BJ (cell line): ENCODE results near the gene PARP15. TPM values are rescaled to one million over a fixed set of nuclear protein-coding genes. Genes with fewer than 3 reads are reported as not detected.

Source experiments
- CTCF ChIA-PET: fragments of 350-600 bp; formaldehyde crosslinking; extraction: SDS; loops from one replicate; lab custom pipeline; 2021; ENCODE audit warnings: antibody characterized with exemption, inconsistent platforms; lab: Yijun Ruan, JAX
- POLR2A ChIA-PET: fragments of 300-600 bp; sonication (Branson Sonifier 250); formaldehyde crosslinking; extraction: SDS; loops from one replicate; lab custom pipeline; 2021; ENCODE audit warnings: antibody characterized with exemption; lab: Charles Lee
- DNase-seq: peaks from one replicate; pipeline ENCODE4 v3.0.0-alpha.2; 2011; ENCODE audit warnings: low read depth
- H3K27me3 ChIP-seq: 2 replicates; pipeline ENCODE4 v1.6.0; 2011; ENCODE audit warnings: low read length; ENCODE audit not compliant: control insufficient read depth, insufficient read depth
- H3K36me3 ChIP-seq: 2 replicates; pipeline ENCODE4 v1.5.1; 2011; ENCODE audit warnings: low read length; ENCODE audit not compliant: control insufficient read depth, insufficient read depth
- H3K4me3 ChIP-seq: 2 replicates; pipeline ENCODE4 v1.5.1; 2011; ENCODE audit warnings: low read depth, mild to moderate bottlenecking, control low read depth, low read length
- CTCF ChIP-seq: IDR thresholded peaks from 2 replicates; pipeline ENCODE4 v1.5.1; 2011; ENCODE audit warnings: low read depth, mild to moderate bottlenecking, control low read depth, inconsistent platforms, low read length, moderate library complexity; ENCODE audit not compliant: insufficient read depth
- polyA plus RNA-seq: library from polyadenylated mRNA; depleted of rRNA; stranded (reverse); fragments of >200 nt; gene quantifications from 2 replicates; pipeline ENCODE4 v1.2.3, GENCODE V29; 2011

The PARP15 gene
- polyA plus RNA-seq, 1 experiment, result 0.05 TPM

GRCh38 chr3:122612696-122613095 lies 35.2 kb downstream of the PARP15 start:
- no peak for DNase-seq
- ChIA-PET POLR2A (no interaction called here), CTCF (no interaction called here)
- no peak overlapping the region for H3K4me3 ChIP-seq
- no peaks in the 10 kb centered on the region for H3K36me3 ChIP-seq
- no peak for TF ChIP-seq CTCF
- H3K27me3 ChIP-seq, result no peaks in the 10 kb centered on the region; the same call in 1 of the 2 replicates

- Histone ChIP-seq H3K36me3 (no peaks in the 10 kb centered on the region), H3K4me3 (no peak overlapping the region), H3K27me3 (peaks cover 6% of the 10 kb centered on the region)
- no peak for DNase-seq
- ChIA-PET CTCF (no interaction called here), POLR2A (no interaction called here)
- TF ChIP-seq CTCF, result no peak
These were observed 37.9 kb downstream of the PARP15 start for GRCh38 chr3:122615303-122615702.

GRCh38 chr3:122618614-122619013 lies 41.2 kb downstream of the PARP15 start:
- Histone ChIP-seq H3K4me3 (no peak overlapping the region), H3K36me3 (no peaks in the 10 kb centered on the region), H3K27me3 (peaks cover 15% of the 10 kb centered on the region)
- CTCF ChIA-PET, result interaction anchor here (0.6 to 2.0 kb wide), 4 partner anchors 8 to 61 kb away, joined by 3 to 6 read pairs (median 6); no protein-coding TSS in a partner anchor
- POLR2A ChIA-PET, result no interaction called here
- TF ChIP-seq CTCF, result no peak
- DNase-seq, result no peak

- Histone ChIP-seq H3K36me3 (no peaks in the 10 kb centered on the region), H3K4me3 (no peak overlapping the region), H3K27me3 (peaks cover 17% of the 10 kb centered on the region)
- CTCF ChIA-PET, result interaction anchor here (0.6 to 2.0 kb wide), 5 partner anchors 8 to 60 kb away, joined by 3 to 6 read pairs (median 5); no protein-coding TSS in a partner anchor
- no peak for DNase-seq
- POLR2A ChIA-PET, result no interaction called here
- no peak for TF ChIP-seq CTCF
These were observed 41.6 kb downstream of the PARP15 start for GRCh38 chr3:122619040-122619439.

- Histone ChIP-seq H3K27me3 (peaks cover 17% of the 10 kb centered on the region), H3K4me3 (no peak overlapping the region), H3K36me3 (no peaks in the 10 kb centered on the region)
- no peak for DNase-seq
- ChIA-PET POLR2A (no interaction called here), CTCF (interaction anchor here (2.0 kb wide), 1 partner anchor 59 kb away, joined by 5 read pairs; no protein-coding TSS in a partner anchor)
- TF ChIP-seq CTCF, result no peak
These were observed 42.9 kb downstream of the PARP15 start for GRCh38 chr3:122620399-122620798.
